ENCODE results near the gene SEMA5B. TPM values are rescaled to one million over a fixed set of nuclear protein-coding genes. Genes with fewer than 3 reads are reported as not detected.

SEMA5B gene
- total and polyA plus RNA-seq, 2 of the 4 experiments (the other 2 are of a cell fraction) = not detected

GRCh38 chr3:122890720-122891220 lies 136.8 kb downstream of the SEMA5B start (continued):
- TF ChIP-seq USF2 (IDR thresholded peaks at IDR 0.05; ENCODE audit: low read depth, low read length) (no peak), BHLHE40 (IDR thresholded peaks at IDR 0.05; ENCODE audit: low read depth, low read length) (no peak), CHD1 (IDR thresholded peaks at IDR 0.05; ENCODE audit: low read depth, low read length) (no peak), POLR2A (IDR thresholded peaks at IDR 0.05; ENCODE audit: low read depth, low read length) (no peak), RCOR1 (IDR thresholded peaks at IDR 0.05; ENCODE audit: insufficient replicate concordance, low read length) (no peak), NFE2L2 (IDR thresholded peaks at IDR 0.05; ENCODE audit: low read depth, low read length) (no peak), CEBPB (IDR thresholded peaks at IDR 0.05; ENCODE audit: low read depth, low read length) (no peak), MAFK (IDR thresholded peaks at IDR 0.05; ENCODE audit: low read depth, low read length) (no peak)

All from IMR-90 (cell line).